GM19397 (cell line): ENCODE data around the gene AMBP.
"Not testable (repeated sequence)": the region's sequence is repeated elsewhere in the genome, so short reads cannot be mapped to it uniquely, and the experiment has no call there.

ENCODE experiments used
- ATAC-seq: cut with Tn5 transposase; IDR thresholded peaks from one replicate; pipeline ENCODE4 v1.9.1; 2021; ENCODE audit warnings: mild to moderate bottlenecking, moderate library complexity; ENCODE audit not compliant: unreplicated experiment

The AMBP gene

DNA sequence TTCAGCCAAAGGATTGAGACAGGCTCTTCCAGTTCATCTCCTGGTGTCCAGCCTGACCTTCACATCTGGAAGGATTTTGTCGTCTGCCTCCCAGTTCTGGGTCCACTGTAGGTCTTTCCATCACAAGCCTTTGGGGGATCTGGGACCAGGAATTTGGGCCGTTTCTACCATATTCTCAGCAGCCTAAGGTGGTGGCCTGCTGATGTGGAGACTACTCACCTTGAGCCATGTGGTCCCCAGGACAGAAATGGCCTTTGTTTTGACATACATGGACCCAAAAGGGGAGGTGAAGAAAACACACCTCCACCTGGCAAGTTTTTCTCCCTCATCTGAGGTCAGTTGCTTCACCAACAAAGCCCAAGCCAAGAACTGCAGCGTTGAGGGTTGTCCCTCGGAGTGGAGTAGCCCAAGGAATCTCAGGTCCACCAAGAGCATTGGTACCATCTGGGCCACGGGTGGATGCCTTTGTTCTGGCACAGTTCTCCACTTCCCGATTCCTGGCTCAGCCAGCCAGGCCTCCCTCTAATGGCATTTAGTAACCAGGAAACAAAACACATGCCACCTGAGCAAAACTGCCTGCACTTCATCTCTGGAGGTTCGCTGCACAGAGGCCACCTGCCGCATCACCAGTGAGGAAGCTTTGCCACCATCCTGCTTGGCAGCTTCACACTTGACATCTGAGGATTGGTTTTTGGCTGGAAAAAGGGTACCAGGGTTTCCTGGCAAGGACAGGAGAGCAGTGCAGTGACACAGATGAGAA, 24.7 kb downstream of the AMBP start:
- no peak for ATAC-seq

DNA sequence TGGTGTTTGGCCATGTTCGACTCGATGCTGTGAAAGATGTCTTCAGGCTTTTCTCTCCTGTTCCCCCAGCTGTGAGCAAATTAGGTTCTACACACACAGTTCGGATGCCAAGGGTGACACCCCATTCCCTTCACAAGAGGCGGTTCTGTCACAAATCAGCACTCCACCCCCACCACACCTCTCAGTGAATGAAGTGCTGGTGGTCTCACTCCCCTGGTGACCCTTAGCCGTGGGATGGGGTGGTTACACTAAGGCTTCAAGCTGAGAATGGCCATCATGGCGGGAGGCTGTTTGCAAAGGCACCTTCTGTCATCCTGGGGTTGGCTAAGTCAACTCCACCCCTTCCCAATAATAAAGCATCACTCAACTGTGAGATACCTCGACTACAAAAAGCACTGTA, 26.4 kb downstream of the AMBP start:
- no peak for ATAC-seq

DNA sequence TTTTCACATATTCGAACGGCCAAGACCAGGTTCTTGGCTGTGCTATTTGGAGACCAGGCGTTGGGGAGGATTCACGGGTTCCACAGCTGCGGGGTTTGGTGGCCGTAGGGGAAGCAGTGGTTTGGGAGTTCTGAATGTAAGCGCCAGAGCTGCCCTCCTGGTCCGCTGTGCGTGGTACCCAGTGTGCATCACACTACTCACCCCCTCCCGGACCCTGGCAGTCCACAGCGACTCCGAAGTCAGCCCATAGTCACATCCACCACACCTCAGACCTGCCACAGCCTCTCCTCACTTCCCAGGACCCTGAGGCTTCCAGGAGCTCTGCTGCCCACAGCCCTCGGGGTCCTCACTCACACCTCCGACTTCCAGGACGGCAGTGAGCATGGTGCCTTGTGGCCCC, 26.8 kb downstream of the AMBP start:
- no peak for ATAC-seq

DNA sequence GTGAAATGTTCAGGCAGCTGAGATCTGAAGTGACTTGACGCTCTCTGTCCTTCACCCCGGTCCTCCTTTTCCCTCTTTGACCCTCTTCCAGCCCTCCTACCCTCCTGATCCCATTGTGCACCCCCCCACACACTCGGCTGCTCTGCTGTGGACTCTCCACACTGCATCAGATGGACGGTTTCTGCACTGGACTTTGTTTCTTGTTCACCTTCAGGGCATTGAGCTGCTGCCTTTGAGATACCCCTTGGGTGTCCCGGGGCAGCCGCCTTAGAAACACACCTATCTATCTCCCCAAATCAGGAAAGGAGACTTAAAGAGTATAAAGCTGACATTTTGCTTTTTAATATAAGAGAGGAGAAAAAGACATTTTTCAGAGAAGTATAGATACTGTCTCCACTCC, 27.5 kb downstream of the AMBP start:
- ATAC-seq, result no peak

DNA sequence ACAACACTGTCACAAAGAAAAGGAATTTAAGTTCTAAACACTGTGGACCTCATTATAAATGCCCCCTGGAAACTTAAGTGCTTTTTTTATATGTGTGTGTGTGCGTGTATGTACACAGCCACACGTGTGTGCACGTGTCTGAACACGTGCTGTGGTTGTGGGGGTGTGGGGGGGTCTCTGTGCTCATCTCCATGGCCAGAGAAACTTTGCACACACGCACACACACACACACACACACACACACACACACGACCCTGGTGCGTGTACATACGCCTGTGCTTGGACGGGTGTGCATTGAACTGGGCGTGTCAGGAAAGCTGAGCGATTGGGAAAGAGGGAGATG, 27.9 kb downstream of the AMBP start:
- ATAC-seq, result no peak

DNA sequence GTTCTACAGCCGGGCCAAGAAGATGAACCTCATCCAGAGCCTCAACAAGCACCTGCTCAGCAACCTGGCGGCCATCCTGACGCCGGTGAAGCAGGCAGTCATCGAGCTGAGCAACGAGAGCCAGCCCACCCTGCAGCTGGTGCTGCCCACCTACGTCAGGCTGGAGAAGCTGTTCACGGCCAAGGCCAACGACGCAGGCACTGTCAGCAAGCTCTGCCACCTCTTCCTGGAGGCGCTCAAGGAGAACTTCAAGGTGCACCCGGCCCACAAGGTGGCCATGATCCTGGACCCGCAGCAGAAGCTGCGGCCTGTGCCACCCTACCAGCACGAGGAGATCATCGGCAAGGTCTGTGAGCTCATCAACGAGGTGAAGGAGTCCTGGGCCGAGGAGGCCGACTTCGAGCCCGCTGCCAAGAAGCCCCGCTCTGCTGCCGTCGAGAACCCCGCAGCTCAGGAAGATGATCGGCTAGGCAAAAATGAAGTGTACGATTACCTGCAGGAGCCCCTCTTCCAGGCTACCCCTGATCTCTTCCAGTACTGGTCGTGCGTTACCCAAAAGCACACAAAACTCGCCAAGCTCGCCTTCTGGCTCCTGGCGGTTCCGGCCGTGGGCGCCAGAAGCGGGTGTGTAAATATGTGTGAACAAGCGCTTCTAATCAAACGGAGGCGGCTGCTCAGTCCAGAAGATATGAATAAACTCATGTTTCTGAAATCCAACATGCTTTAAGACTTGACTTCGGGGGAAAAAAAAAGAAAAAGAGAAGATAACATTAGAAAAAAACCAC, 28.5 kb downstream of the AMBP start:
- no peak for ATAC-seq

DNA sequence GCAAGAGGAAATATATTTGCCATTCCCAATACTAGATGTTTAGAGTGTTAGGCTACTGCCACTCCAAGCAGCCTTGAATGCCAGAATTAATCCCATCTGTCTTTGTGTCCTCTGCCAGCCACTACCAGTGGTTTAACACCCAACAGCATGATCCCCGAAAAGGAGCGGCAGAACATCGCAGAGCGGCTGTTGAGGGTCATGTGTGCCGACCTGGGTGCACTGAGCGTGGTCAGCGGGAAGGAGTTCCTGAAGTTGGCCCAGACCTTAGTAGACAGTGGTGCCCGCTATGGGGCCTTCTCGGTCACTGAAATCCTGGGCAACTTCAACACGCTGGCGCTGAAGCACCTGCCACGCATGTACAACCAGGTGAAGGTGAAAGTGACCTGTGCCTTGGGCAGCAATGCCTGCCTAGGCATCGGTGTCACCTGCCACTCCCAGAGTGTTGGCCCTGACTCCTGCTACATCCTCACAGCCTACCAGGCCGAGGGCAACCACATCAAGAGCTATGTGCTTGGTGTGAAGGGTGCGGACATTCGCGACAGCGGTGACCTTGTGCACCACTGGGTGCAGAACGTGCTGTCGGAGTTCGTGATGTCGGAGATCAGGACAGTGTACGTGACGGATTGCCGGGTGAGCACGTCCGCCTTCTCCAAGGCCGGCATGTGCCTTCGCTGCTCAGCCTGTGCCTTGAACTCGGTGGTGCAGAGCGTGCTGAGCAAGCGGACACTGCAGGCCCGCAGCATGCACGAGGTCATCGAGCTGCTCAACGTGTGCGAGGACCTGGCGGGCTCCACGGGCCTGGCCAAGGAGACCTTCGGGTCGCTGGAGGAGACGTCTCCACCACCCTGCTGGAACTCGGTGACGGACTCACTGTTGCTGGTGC, 29.3 kb downstream of the AMBP start:
- ATAC-seq, result no peak

DNA sequence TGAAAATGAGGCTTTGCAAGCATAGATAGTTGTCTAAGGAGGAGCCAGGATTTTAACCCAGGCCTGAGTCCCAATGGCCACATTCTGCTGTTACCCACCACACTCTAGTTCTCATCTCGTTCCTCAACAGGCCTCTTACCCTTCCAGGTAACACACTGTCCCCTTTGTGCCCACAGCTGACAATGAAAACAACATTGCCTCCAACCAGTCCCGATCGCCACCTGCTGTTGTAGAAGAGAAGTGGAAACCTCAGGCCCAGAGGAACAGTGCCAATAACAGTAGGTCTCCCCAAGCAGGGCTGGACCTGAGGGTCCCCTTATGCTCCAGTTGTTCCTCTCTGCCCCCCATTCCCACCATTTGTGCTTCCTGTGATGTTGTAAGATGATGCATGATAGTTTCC, 30.4 kb downstream of the AMBP start:
- ATAC-seq, result no peak

DNA sequence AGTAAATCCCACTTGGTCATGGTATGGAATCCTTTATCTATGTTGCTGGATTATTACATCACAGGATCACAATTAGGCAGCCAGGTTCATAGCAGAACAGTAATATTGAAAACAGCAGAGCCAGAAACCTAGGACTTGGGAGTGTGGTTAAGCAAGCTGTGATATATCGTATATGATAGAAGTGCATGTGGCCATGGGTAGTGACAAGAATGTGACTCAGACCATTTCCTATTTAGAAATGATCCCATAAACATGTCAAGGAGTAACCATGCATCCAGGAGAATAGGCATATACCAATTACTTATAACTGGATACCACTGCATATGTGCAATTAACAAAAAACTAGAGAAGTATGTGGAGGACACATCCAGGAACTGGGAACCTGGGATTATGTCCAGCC, 31.2 kb downstream of the AMBP start:
- ATAC-seq, result no peak

DNA sequence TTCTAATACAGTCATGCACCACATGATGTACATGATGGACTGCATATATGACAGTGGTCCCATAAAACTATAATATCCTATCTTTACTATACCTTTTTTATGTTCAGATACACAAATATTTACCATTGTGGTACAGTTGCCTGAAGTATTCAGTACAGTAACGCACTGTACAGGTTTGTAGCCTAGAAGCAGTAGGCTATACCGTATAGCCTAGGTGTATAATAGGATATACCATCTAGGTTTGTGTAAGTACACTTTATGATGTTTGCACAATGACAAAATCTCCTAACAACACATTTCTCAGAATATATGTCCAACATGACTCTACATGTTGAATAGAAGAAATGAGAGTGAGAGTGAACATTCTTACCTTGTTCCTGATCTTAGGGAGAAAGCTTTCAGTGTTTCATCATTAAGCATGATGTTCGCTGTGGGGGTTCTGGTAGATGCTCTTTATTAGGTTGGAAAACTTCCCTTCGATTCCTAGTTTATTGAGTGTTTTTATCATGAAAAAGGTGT, 31.8 kb downstream of the AMBP start:
- no peak for ATAC-seq

DNA sequence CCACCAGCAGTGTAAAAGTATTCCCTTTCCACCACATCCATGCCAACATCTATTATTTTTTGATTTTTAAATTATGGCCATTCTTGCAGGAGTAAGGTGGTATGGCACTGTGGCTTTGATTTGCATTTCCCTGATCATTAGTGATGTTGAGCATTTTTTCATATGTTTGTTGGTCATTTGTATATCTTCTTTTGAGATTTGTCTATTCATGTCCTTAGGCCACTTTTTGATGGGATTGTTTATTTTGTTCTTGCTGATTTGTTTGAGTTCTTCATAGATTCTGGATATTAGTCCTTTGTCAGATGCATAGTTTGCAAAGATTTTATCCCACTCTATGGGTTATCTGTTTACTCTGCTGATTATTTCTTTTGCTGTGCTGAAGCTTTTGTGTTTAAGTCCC, 34.4 kb downstream of the AMBP start:
- not testable (repeated sequence) for ATAC-seq

DNA sequence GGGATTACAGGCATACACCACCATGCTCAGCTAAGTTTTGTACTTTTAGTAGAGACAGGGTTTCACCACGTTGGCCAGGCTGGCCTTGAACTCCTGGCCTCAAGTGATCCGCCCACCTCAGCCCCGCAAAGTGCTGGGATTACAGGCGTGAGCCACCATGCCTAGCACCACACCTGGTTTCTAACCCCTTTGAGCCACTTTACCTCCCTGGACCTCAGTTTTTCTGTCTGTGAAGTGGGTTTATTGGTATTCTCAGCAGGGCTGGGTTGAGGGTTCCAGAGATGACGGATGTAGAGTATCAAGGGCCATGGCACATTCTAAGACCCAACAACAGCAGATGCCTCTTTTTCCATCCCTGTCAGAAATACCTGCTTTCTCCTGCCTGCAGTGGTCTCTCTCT, 38.6 kb downstream of the AMBP start:
- ATAC-seq, result no peak

DNA sequence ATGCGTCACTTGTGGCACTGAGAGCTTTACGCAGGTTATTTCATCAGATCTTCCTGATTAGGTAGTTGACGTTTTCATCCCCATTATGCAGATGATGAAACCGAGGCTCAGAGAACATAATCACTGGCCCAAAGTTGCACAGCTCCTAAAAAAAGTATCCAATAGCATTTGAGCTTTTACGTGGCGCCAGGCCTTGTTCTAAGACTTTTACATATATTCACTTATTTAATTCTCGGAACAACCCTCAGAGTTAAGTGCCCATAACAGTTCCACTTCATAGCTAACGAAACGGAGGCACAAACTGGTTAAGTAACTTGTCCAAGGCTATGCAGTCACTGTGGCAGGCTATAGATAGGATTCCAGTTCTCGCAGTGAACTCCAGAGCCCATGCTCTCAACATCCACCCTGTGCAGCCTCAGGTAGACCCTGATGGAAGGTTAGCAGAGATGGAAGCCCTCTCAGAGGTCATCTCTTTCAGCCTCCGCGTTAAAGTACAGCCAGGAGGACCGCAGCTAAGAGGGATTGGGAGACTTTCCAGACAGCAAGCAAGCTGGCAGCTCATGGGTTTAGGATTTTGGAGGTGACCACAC, 39.3 kb downstream of the AMBP start:
- ATAC-seq, result no peak

DNA sequence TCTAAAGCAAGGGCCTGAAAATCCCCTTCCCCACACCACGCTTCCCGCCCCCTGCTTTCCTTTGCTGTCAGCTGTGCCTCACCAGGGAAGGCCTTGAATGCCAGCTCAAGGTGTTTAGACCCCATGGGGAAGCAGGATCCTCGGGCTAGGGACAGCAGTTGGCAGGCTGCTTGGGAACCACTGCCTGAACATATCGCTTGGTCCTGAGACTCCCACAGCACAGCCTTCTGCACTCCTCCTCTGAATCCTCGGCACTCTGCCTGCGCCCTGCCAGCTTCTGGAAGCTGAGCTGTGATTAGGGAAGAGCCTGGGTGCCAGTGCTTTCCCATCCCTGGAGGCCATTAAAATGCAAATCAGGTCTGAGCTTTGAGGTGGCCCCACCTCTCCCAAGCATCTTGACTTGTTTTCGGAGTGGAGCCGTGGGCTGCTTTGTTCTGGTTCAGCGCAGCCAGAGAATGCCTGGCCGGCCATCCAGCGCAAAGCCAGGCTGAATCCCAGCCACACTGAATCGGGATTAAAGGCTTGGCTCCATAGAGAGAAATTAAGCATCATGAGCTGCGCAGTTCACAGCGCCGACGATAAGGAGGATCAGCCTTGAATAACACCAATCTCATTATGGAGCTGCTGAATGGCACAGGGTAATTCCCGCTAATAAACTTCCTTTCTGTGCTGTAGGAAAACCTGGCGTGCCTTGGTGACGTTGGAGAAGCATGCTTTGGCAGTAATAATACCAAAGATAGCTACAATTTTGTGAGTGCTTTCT, 40.0 kb downstream of the AMBP start:
- ATAC-seq, result no peak

DNA sequence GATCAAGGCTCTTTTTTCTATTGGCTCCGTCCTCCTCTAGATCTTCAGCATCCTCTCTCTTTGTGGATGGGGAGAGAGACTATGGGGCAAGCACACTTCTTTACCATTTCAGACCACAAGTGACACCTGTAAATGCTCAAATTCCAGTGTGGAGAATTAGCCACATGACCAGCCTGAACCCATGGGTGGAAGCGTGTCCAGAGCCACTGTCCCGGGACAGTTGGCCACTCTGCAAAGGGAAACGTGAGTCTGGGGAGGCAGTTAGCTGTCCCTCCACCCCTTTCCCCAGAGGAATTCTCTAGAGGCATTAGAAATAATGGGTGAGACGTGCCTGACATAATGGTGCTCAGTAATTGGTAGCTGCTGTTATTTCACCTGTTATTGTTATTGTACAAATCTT, 40.9 kb downstream of the AMBP start:
- no peak for ATAC-seq

DNA sequence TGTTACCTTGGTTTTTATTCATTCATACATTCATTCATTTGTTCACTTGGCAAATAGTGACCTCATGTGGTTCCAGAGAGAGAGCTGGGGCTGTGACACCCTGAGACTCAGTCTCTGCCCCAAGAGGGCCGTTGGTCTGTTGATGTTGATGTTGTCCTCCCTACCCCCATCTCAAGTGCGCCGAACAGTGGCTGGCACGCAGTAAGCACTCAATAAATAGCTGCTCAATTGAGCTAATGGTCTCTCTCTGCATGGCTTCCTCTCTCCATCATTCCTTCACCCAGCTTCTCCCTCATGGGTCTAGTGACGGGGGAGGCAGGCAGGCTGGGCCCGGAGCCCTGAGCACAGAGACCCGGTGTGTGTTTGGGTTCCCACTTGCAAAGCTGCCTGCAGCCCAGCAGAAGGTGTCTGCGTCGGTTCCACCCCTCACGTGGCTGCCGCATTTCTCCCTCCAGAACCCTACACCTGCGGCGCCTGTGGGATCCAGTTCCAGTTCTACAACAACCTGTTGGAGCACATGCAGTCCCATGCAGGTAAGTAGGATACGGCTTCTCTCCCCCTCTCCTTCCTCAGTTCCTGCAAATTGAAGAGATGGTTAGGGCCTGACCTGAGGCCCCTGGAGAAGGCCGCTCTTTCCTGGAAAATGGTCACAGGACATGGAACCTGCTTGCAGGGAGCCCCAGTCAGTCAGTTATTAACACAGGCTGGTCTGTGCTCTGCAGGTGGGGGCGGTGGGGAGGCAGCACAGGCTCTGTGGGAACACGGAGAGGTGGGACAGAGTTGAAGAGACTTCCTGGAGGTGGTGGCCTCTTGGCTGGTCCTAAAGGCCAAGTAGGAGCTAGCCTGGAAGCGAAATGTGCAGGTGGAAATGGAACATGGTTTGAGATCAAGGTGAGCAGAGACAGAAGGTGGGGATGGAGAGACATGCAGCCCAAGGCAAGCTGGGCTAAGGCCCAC, 42.0 kb downstream of the AMBP start:
- ATAC-seq, result no peak

DNA sequence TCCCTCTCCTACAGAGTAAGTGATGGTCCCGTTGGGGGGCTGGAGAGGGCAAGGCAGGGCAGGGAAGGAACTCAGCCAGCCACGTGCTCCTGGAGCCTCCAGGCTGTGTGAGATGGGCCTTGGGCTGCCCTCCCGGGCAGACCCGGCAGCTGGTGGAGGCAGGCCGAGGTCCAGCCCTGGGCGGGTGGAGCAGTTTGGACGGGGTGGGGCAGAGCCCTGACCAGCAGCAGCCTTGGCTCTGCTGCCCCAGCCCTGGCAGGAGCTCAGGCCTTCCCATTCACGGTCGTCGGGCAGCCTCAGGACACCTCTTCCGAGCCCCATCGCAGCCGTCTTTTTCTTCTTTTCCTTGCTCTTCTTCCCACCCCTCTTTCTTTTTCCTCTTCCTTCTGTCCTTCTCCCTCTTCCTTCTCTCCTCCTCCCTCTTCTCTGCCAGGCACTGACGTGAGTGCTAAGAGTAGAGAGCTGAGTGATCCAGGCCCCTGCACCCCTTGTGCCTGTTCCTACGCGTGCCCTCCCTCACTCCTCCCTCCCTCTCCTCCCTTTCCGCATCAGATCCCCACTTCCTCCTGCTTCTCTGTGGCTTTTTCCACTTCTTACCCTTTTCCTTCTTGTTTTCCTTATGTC, 42.8 kb downstream of the AMBP start:
- no peak for ATAC-seq

DNA sequence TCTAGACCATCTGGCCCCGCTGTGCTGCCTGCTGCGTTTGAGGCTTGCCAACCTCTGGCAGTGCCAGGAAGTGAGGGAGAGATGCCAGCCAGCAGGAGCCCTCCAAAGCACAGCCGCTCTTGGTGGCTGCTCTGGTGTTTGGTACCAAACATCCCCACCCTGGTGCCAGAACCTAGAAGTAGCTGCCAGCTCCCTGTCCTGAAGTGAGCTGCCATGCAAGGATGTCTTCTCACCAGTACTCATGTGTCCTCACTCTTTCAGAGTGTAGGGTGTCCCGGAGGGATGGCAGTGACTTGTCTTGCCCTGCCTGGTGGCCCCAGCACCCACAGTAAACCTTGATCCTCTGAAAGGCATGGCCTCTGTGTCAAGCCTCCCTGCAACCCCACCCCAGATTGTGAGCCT, 43.4 kb downstream of the AMBP start:
- ATAC-seq, result no peak

DNA sequence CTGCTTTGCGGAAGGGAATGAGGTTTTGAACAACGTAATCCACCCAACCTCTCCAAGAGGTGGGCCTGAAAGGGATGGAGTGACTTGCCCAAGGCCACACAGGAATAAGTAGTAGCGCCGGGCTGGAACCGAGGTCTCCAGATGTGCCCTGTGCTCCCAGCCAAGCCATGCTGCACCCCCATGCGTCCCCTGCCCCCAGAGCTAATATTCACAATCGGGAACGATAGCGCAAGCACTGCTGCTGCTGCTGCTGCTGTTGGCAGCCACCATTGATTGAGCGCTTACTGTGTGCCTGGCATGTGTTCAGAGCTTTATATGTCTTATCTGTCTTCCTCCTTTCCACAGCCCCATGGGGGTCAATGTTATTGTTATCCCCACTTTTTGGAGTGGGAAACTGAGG, 43.9 kb downstream of the AMBP start:
- no peak for ATAC-seq
